HG02852 (cell line): ENCODE results near the gene CCDC27.

Experiments used
- ATAC-seq: cut with Tn5 transposase; IDR thresholded peaks from one replicate; pipeline ENCODE4 v1.9.1; 2021; ENCODE audit warnings: mild to moderate bottlenecking, moderate library complexity; ENCODE audit not compliant: unreplicated experiment

CCDC27 gene

GRCh38 chr1:3774276-3774945 is 22.2 kb downstream of the CCDC27 start:
- ATAC-seq, result no peak

- no peak for ATAC-seq
Observed at GRCh38 chr1:3774946-3775489, 22.8 kb downstream of the CCDC27 start.

GRCh38 chr1:3775490-3776230 is 23.4 kb downstream of the CCDC27 start:
- ATAC-seq, result no peak

- ATAC-seq, result no peak
Observed at GRCh38 chr1:3776231-3776961, 24.1 kb downstream of the CCDC27 start.

- no peak for ATAC-seq
Observed at GRCh38 chr1:3777078-3777547, 24.9 kb downstream of the CCDC27 start.

- no peak for ATAC-seq
Observed at GRCh38 chr1:3777647-3778589, 25.7 kb downstream of the CCDC27 start.

GRCh38 chr1:3778590-3779264 is 26.5 kb downstream of the CCDC27 start:
- ATAC-seq, result no peak

- ATAC-seq, result no peak
Observed at GRCh38 chr1:3779265-3779911, 27.1 kb downstream of the CCDC27 start.

- ATAC-seq, result no peak
Observed at GRCh38 chr1:3779912-3780416, 27.7 kb downstream of the CCDC27 start.

- no peak for ATAC-seq
Observed at GRCh38 chr1:3780901-3781300, 28.7 kb downstream of the CCDC27 start.

GRCh38 chr1:3783651-3784474 is 31.6 kb downstream of the CCDC27 start:
- no peak for ATAC-seq

GRCh38 chr1:3785045-3785444 is 32.8 kb downstream of the CCDC27 start:
- no peak for ATAC-seq

- ATAC-seq, result no peak
Observed at GRCh38 chr1:3785456-3786157, 33.4 kb downstream of the CCDC27 start.

- ATAC-seq, result no peak
Observed at GRCh38 chr1:3786468-3787348, 34.5 kb downstream of the CCDC27 start.

- ATAC-seq, result no peak
Observed at GRCh38 chr1:3787349-3787715, 35.1 kb downstream of the CCDC27 start.

GRCh38 chr1:3787745-3788605 is 35.7 kb downstream of the CCDC27 start:
- no peak for ATAC-seq
